GM23248 (cell line): ENCODE data around the gene ZBTB44.

Experiments used
- EZH2 ChIP-seq: fragments of 200-600 bp; sonication (generic); IDR thresholded peaks from 2 replicates; pipeline ENCODE4 v1.6.1; 2018; ENCODE audit warnings: antibody characterized with exemption, mild to moderate bottlenecking; ENCODE audit not compliant: insufficient read depth, poor library complexity, severe bottlenecking
- EZH2phosphoT487 ChIP-seq: fragments of 200-600 bp; sonication (generic); IDR thresholded peaks from 2 replicates; pipeline ENCODE4 v1.6.1; 2018; ENCODE audit warnings: antibody characterized with exemption, moderate library complexity, mild to moderate bottlenecking, low read depth; ENCODE audit not compliant: insufficient read depth

GRCh38 chr11:130315354-130315970 lies 745 bp upstream of the ZBTB44 start:
- TF ChIP-seq EZH2, result no peak
- no peak for TF ChIP-seq EZH2phosphoT487
